Measurements from ENCODE around the gene AMOTL2. TPM values are rescaled to one million over a fixed set of nuclear protein-coding genes. Genes with fewer than 3 reads are reported as not detected.

The AMOTL2 gene
- total and polyA plus RNA-seq, 9 of the 15 experiments (the other 6 are each of a cell fraction or from before 2014, with no cell fraction given): 0.12 to 0.31 TPM; not detected in 7

DNA sequence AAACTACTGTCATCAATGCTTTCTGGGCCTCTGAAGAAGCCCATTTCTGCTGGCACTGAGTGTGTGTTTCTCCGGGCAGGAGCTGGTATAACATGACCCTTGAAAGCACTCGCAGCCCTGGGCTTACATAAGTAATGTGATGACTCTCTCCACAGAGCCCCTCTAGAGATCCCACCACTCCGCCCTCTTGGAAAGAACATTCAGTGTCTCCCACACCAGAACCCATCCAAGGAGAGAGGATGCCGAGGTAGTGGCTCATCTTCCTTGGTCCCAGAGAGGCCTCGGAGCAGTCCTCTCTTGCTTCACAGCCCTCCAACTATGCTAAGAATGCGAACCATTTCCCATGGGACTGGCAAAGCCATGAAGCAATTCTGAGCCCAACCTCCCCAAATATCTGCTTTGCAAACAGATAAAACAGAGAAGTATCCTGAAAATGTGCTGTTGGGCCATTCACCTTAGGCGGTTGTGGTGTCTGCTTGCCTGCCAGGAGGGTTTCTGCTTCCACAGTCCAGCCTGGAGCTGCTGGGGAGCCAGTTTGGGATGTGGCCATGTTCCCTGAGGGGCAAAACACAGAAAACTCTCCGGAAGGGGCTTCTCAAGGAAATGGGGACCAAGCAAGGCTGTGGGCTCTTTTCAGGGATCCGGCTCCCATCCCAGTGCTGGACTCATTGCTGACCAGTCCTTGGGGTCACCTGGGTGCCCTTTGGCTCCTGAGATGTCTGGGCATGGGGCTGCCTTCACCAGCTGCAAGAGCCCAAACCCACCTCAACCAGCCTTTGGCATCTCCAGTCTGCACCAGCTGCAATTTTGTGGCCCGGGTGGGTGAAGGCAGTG lies 47.3 kb downstream of the AMOTL2 start:
- no peak overlapping the region for H2AFZ ChIP-seq (ENCODE audit: low read depth, low read length)
- FAIRE-seq: no peak
- no peaks in the 10 kb centered on the region for H3K4me1 ChIP-seq (replicated peaks in 1 of 2; ENCODE audit: control insufficient read depth in 2 of 2, insufficient read depth in 2 of 2, low read length in 2 of 2)
- CTCF ChIA-PET (ENCODE audit: low intra/inter-chr PET ratio): no interaction called here
- TF ChIP-seq MCM3 (IDR thresholded peaks at IDR 0.05) (no peak), USF1 (CRISPR knock-in tag; IDR thresholded peaks at IDR 0.05) (no peak), CREB3 (tag; conservative IDR thresholded peaks at IDR 0.05; ENCODE audit: low read depth) (no peak), ZBTB8A (IDR thresholded peaks at IDR 0.05; ENCODE audit: partially characterized antibody) (no peak), CHD1 (IDR thresholded peaks at IDR 0.05; ENCODE audit: low read length) (no peak), ZFP1 (CRISPR knock-in tag; IDR thresholded peaks at IDR 0.05) (no peak), NCOR1 (IDR thresholded peaks at IDR 0.05) (no peak), STAG1 (CRISPR knock-in tag; IDR thresholded peaks at IDR 0.05; ENCODE audit: borderline replicate concordance) (no peak), IRF1 (CRISPR knock-in tag; IDR thresholded peaks at IDR 0.05; ENCODE audit: borderline replicate concordance) (no peak), ELF2 (CRISPR knock-in tag; IDR thresholded peaks at IDR 0.05) (no peak), ATF3 (IDR thresholded peaks at IDR 0.05) (no peak), ATF3 (CRISPR knock-in tag; conservative IDR thresholded peaks at IDR 0.05) (no peak)
- TF ChIP-seq, protein P1, sequence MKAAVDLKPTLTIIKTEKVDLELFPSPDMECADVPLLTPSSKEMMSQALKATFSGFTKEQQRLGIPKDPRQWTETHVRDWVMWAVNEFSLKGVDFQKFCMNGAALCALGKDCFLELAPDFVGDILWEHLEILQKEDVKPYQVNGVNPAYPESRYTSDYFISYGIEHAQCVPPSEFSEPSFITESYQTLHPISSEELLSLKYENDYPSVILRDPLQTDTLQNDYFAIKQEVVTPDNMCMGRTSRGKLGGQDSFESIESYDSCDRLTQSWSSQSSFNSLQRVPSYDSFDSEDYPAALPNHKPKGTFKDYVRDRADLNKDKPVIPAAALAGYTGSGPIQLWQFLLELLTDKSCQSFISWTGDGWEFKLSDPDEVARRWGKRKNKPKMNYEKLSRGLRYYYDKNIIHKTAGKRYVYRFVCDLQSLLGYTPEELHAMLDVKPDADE (conservative IDR thresholded peaks at IDR 0.05; ENCODE audit: control insufficient read depth, low read depth, low read length): no peak
- H3K4me3 ChIP-seq: no peak overlapping the region
- no peaks in the 10 kb centered on the region for H3K9me3 ChIP-seq (replicated peaks; ENCODE audit: control insufficient read depth, insufficient read depth, low read depth, low read length)
- DNase-seq (ENCODE audit: extremely low read depth in 1 of 4, low spot score in 3 of 4): no peak
- in situ Hi-C loops (cut with MboI): no loop called here
- H3K4me2 ChIP-seq (ENCODE audit: insufficient read depth, low read length): no peak overlapping the region
- peaks cover 3 to 38% of the 10 kb centered on the region in 2 experiments; a peak in 3 of 5 replicates for H3K27me3 ChIP-seq (ENCODE audit: control insufficient read depth in 2 of 2, insufficient read depth in 2 of 2, low read length in 2 of 2)
- H4K20me1 ChIP-seq (replicated peaks; ENCODE audit: control insufficient read depth, insufficient read depth, low read length): no peaks in the 10 kb centered on the region
- no peak overlapping the region for H3K27ac ChIP-seq (ENCODE audit: extremely low read depth, low read depth, low read length)
- H3K9ac ChIP-seq (ENCODE audit: insufficient read depth in 1 of 2, low read depth in 2 of 2, low read length in 2 of 2): no peak overlapping the region
- no TSS peak for BruUV-seq (replicated peaks)
- intact Hi-C loops (cut with micrococcal nuclease): no loop called here
- WGBS (ENCODE audit: insufficient coverage, low coverage, missing lambda C conversion rate): 0% methylated on average over 7 of the region's 10 CpGs
- ATAC-seq: no peak
- POLR2A ChIA-PET: no interaction called here
- H3K79me2 ChIP-seq (ENCODE audit: control insufficient read depth, insufficient read depth, low read length): no peaks in the 10 kb centered on the region
- H3K36me3 ChIP-seq (ENCODE audit: control insufficient read depth, insufficient read depth, low read length): no peaks in the 10 kb centered on the region
- no peaks in the 10 kb centered on the region for H3K9me1 ChIP-seq (ENCODE audit: control insufficient read depth, insufficient read depth, low read length)

Measured in K562 (cell line).